ENCODE measurements around the gene HSPB7. TPM values are rescaled to one million over a fixed set of nuclear protein-coding genes. Genes with fewer than 3 reads are reported as not detected.

The HSPB7 gene
- total and polyA plus RNA-seq, 2 of the 8 experiments (the other 6 are each of a cell fraction or from before 2014, with no cell fraction given) = not detected

DNA sequence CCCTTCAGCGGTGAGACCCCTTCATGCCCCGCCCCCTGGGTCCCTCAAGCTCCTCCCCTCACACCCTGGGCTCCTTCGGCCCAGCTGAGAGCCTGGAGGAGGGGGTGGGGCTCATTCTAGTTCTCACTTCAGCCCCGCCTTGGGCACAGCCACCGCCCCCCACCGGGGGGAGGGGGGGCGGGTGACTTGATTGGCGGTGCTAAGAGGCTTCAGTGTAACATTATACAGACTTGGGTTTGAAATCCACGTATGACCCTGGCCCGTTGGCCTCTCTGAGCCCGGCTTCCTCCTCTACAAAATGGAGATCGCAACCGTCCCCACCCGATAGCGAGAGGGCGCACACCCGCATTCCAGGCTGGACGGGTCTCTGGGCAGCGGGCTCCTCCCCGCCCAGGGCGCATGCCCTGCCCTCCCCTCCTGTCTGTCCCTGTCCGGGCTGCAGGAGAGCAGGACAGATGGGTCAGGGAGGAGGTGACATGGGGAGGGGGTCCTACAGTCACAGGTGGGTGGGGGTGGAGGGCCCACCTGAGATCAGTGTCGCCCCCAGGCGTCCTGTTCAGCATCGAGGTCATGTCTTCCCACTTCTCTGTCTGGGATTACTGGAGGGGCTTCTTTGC, 30.8 kb upstream of the HSPB7 start (continued):
- TF ChIP-seq CHD1 (IDR thresholded peaks at IDR 0.05; ENCODE audit: low read depth, low read length) (no peak), CREB1 (IDR thresholded peaks at IDR 0.05) (no peak), POLR2A (IDR thresholded peaks at IDR 0.05; ENCODE audit: control extremely low read depth in 1 of 2, low read depth in 2 of 2, low read length in 2 of 2) (peak in 1 of 2 experiments; percentile 60; a peak in 2 of 3 replicates), POLR2AphosphoS5 (IDR thresholded peaks at IDR 0.05; ENCODE audit: low read depth, low read length) (0 out of 2 replicates have a peak, but pooled peaks have one; percentile 47), PHF8 (conservative IDR thresholded peaks at IDR 0.05; ENCODE audit: low read depth, low read length) (peak; percentile 64), EGR1 (IDR thresholded peaks at IDR 0.05; ENCODE audit: borderline replicate concordance, low read depth, low read length) (no peak), EP300 (IDR thresholded peaks at IDR 0.05; ENCODE audit: borderline replicate concordance in 1 of 2, low read depth in 2 of 2, low read length in 2 of 2) (no peak), FOSL1 (IDR thresholded peaks at IDR 0.05; ENCODE audit: insufficient read depth, low read depth, low read length) (no peak)
- TF ChIP-seq, protein P1, sequence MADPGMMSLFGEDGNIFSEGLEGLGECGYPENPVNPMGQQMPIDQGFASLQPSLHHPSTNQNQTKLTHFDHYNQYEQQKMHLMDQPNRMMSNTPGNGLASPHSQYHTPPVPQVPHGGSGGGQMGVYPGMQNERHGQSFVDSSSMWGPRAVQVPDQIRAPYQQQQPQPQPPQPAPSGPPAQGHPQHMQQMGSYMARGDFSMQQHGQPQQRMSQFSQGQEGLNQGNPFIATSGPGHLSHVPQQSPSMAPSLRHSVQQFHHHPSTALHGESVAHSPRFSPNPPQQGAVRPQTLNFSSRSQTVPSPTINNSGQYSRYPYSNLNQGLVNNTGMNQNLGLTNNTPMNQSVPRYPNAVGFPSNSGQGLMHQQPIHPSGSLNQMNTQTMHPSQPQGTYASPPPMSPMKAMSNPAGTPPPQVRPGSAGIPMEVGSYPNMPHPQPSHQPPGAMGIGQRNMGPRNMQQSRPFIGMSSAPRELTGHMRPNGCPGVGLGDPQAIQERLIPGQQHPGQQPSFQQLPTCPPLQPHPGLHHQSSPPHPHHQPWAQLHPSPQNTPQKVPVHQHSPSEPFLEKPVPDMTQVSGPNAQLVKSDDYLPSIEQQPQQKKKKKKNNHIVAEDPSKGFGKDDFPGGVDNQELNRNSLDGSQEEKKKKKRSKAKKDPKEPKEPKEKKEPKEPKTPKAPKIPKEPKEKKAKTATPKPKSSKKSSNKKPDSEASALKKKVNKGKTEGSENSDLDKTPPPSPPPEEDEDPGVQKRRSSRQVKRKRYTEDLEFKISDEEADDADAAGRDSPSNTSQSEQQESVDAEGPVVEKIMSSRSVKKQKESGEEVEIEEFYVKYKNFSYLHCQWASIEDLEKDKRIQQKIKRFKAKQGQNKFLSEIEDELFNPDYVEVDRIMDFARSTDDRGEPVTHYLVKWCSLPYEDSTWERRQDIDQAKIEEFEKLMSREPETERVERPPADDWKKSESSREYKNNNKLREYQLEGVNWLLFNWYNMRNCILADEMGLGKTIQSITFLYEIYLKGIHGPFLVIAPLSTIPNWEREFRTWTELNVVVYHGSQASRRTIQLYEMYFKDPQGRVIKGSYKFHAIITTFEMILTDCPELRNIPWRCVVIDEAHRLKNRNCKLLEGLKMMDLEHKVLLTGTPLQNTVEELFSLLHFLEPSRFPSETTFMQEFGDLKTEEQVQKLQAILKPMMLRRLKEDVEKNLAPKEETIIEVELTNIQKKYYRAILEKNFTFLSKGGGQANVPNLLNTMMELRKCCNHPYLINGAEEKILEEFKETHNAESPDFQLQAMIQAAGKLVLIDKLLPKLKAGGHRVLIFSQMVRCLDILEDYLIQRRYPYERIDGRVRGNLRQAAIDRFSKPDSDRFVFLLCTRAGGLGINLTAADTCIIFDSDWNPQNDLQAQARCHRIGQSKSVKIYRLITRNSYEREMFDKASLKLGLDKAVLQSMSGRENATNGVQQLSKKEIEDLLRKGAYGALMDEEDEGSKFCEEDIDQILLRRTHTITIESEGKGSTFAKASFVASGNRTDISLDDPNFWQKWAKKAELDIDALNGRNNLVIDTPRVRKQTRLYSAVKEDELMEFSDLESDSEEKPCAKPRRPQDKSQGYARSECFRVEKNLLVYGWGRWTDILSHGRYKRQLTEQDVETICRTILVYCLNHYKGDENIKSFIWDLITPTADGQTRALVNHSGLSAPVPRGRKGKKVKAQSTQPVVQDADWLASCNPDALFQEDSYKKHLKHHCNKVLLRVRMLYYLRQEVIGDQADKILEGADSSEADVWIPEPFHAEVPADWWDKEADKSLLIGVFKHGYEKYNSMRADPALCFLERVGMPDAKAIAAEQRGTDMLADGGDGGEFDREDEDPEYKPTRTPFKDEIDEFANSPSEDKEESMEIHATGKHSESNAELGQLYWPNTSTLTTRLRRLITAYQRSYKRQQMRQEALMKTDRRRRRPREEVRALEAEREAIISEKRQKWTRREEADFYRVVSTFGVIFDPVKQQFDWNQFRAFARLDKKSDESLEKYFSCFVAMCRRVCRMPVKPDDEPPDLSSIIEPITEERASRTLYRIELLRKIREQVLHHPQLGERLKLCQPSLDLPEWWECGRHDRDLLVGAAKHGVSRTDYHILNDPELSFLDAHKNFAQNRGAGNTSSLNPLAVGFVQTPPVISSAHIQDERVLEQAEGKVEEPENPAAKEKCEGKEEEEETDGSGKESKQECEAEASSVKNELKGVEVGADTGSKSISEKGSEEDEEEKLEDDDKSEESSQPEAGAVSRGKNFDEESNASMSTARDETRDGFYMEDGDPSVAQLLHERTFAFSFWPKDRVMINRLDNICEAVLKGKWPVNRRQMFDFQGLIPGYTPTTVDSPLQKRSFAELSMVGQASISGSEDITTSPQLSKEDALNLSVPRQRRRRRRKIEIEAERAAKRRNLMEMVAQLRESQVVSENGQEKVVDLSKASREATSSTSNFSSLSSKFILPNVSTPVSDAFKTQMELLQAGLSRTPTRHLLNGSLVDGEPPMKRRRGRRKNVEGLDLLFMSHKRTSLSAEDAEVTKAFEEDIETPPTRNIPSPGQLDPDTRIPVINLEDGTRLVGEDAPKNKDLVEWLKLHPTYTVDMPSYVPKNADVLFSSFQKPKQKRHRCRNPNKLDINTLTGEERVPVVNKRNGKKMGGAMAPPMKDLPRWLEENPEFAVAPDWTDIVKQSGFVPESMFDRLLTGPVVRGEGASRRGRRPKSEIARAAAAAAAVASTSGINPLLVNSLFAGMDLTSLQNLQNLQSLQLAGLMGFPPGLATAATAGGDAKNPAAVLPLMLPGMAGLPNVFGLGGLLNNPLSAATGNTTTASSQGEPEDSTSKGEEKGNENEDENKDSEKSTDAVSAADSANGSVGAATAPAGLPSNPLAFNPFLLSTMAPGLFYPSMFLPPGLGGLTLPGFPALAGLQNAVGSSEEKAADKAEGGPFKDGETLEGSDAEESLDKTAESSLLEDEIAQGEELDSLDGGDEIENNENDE (IDR thresholded peaks at IDR 0.05; ENCODE audit: insufficient replicate concordance, low read length) = no peak
- TF ChIP-seq, protein P2, sequence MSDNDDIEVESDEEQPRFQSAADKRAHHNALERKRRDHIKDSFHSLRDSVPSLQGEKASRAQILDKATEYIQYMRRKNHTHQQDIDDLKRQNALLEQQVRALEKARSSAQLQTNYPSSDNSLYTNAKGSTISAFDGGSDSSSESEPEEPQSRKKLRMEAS (IDR thresholded peaks at IDR 0.05) = no peak
